Measurements from ENCODE around the gene ABI2.
A peak's percentile ranks its signal among the peaks of the same experiment; 100 is the strongest.

Gene ABI2

DNA sequence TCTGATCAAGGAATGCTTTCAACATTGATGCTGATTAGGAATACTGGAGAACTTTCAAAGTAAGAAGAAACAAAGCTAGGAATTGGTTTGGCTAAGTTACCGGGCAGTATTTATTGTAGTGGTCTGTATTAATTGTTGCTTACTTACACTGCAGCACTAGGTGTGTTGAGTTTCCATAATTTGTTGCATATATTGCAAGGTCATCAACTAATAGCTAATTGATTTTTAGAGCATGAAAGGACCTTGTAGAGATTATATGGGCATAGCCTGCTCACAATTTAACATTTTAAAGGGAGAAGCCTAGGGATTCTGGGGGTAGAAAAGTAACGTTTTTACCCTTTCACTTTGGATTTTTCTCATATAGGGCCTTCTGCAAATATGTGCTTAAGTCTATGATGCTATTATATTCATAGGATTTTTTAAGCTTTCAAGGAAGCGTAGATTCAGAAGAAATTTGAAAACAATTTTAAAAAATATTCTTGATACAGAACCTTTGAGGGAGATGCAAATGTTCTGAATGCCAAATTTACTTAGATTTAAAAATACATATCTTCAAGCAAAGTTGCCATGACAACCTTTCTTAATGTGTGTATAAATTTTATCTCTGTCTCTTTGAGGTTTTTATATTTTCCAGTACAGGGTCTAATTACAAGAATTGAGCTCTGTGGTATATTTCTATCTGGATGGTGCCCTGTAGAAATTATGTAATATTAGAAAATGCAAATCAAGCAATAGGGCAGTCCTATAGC, 17.3 kb upstream of the ABI2 start:
- no peak overlapping the region for H3K4me3 ChIP-seq (ENCODE audit: low read depth, low read length)
- in situ Hi-C loops (cut with HindIII; ENCODE audit: low sequenced_read_pairs), result no loop called here
- no peak for DNase-seq (ENCODE audit: low read depth)
- no peak for TF ChIP-seq CTCF (IDR thresholded peaks at IDR 0.05; ENCODE audit: low read depth, low read length, missing control alignments)

DNA sequence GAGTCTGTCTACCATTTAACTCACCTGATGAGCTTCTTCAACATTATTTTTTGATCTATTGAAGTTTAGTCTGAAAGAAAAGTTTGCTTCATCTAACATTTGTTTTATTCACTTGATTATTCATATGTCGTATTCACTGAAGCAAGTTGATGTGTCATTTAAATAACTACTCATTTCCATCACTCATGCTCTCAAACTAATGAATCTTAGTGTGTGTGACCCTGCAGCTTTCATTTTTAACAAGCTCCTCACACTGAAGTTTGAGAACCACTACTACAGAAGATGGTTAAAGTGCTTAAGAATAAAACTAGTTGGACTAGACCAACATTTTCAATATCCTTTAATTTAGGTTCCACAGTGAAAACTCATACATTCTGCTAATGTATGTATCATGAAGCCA, 1.8 kb upstream of the ABI2 start:
- no peak for DNase-seq (ENCODE audit: low read depth)
- TF ChIP-seq CTCF (IDR thresholded peaks at IDR 0.05; ENCODE audit: low read depth, low read length, missing control alignments), result no peak
- in situ Hi-C loops (cut with HindIII; ENCODE audit: low sequenced_read_pairs), result no loop called here
- no peak overlapping the region for H3K4me3 ChIP-seq (ENCODE audit: low read depth, low read length)

- no peak for TF ChIP-seq CTCF (IDR thresholded peaks at IDR 0.05; ENCODE audit: low read depth, low read length, missing control alignments)
- peak overlapping the region; percentile 90 for H3K4me3 ChIP-seq (ENCODE audit: low read depth, low read length)
- in situ Hi-C loops (cut with HindIII; ENCODE audit: low sequenced_read_pairs), result no loop called here
- no peak for DNase-seq (ENCODE audit: low read depth)
Observed at GRCh38 chr2:203327582-203327900, 653 bp upstream of the ABI2 start.

GRCh38 chr2:203328760-203329540, 756 bp downstream of the ABI2 start:
- peak overlapping the region; percentile 90 for H3K4me3 ChIP-seq (ENCODE audit: low read depth, low read length)
- no peak for DNase-seq (ENCODE audit: low read depth)
- TF ChIP-seq CTCF (IDR thresholded peaks at IDR 0.05; ENCODE audit: low read depth, low read length, missing control alignments), result no peak
- in situ Hi-C loops (cut with HindIII; ENCODE audit: low sequenced_read_pairs), result no loop called here

GRCh38 chr2:203330434-203330833, 2.2 kb downstream of the ABI2 start:
- H3K4me3 ChIP-seq (ENCODE audit: low read depth, low read length), result peak overlapping the region; percentile 90
- no peak for DNase-seq (ENCODE audit: low read depth)
- no peak for TF ChIP-seq CTCF (IDR thresholded peaks at IDR 0.05; ENCODE audit: low read depth, low read length, missing control alignments)
- in situ Hi-C loops (cut with HindIII; ENCODE audit: low sequenced_read_pairs), result no loop called here

DNA sequence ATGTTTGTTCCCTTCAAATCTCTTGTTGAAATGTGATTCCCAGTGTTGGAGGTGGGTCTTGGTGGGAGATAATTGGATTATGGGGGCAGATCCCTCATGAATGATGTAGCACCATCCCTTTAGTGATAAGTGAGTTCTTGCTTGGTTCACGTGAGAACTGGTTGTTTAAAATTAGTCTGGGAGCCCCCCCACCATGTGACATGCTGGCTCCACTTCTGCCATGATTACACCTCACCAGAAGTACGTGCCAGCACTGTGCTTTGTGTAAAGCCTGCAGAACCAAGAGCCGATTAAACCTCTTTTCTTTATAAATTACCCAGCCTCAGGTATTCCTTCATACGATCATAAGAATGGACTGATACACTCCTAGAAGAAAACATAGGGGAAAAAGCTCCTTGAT, 10.1 kb downstream of the ABI2 start:
- in situ Hi-C loops (cut with HindIII; ENCODE audit: low sequenced_read_pairs), result no loop called here
- no peak overlapping the region for H3K4me3 ChIP-seq (ENCODE audit: low read depth, low read length)
- no peak for DNase-seq (ENCODE audit: low read depth)
- TF ChIP-seq CTCF (IDR thresholded peaks at IDR 0.05; ENCODE audit: low read depth, low read length, missing control alignments), result no peak

All from astrocyte of the cerebellum (primary cell).